Keratinocyte (primary cell): ENCODE data around the gene AKR1C2. TPM values are rescaled to one million over a fixed set of nuclear protein-coding genes. Genes with fewer than 3 reads are reported as not detected.
"Not testable (repeated sequence)": the region's sequence is repeated elsewhere in the genome, so short reads cannot be mapped to it uniquely, and the experiment has no call there.

Source experiments
- DNase-seq: peaks from one replicate; pipeline ENCODE4 v3.0.0-alpha.2; 2011; ENCODE audit warnings: low read depth, missing footprints, low spot score
- FAIRE-seq: peaks from 2 replicates; lab custom pipeline; 2011; peaks lifted over from hg19 to GRCh38; lab: Jason Lieb, UNC
- H2AFZ ChIP-seq: 2 replicates; pipeline ENCODE4 v1.6.0; 2012; ENCODE audit warnings: low read length, control low read depth, inconsistent platforms; ENCODE audit not compliant: control insufficient read depth
- H3K27ac ChIP-seq: 2 replicates; pipeline ENCODE4 v1.5.1; 2011; ENCODE audit warnings: low read length; ENCODE audit not compliant: control insufficient read depth, insufficient read depth
- H3K27me3 ChIP-seq: 3 replicates; pipeline ENCODE4 v1.6.0; 2011; ENCODE audit warnings: low read length; ENCODE audit not compliant: control insufficient read depth, insufficient read depth; ENCODE audit errors: extremely low read depth
- H3K36me3 ChIP-seq, 2 experiments: 2 replicates in 1 of 2; 3 replicates in 1 of 2; pipeline ENCODE4 v1.5.1; 2011; ENCODE audit warnings: low read length in 2 of 2, mild to moderate bottlenecking in 1 of 2; ENCODE audit not compliant: control insufficient read depth in 2 of 2, insufficient read depth in 2 of 2; ENCODE audit errors: extremely low read depth in 1 of 2
- H3K4me1 ChIP-seq: 3 replicates; pipeline ENCODE4 v1.5.1; 2011; ENCODE audit warnings: low read length; ENCODE audit not compliant: control insufficient read depth, insufficient read depth; ENCODE audit errors: extremely low read depth
- H3K4me2 ChIP-seq: 3 replicates; pipeline ENCODE4 v1.6.0; 2011; ENCODE audit warnings: low read depth, low read length; ENCODE audit not compliant: control insufficient read depth, insufficient read depth; ENCODE audit errors: extremely low read depth
- H3K4me3 ChIP-seq, 3 experiments: fragments of 200-600 bp in 1 of 3; sonication (generic) in 1 of 3; 2 replicates in 2 of 3; 3 replicates in 1 of 3; pipeline ENCODE4 v1.5.1; 2011 to 2016; ENCODE audit warnings: low read length in 3 of 3, mild to moderate bottlenecking in 3 of 3, control low read depth in 2 of 3, inconsistent platforms in 1 of 3, low read depth in 1 of 3, mixed read lengths in 1 of 3, mixed run types in 1 of 3, moderate library complexity in 1 of 3; ENCODE audit not compliant: control insufficient read depth in 2 of 3, insufficient read depth in 2 of 3; ENCODE audit errors: extremely low read depth in 1 of 3
- H3K79me2 ChIP-seq: 2 replicates; pipeline ENCODE4 v1.6.0; 2012; ENCODE audit warnings: low read length; ENCODE audit not compliant: control insufficient read depth, insufficient read depth
- H3K9ac ChIP-seq: 3 replicates; pipeline ENCODE4 v1.6.0; 2011; ENCODE audit warnings: low read length; ENCODE audit not compliant: control insufficient read depth, insufficient read depth; ENCODE audit errors: extremely low read depth
- H3K9me1 ChIP-seq: 3 replicates; pipeline ENCODE4 v1.6.0; 2011; ENCODE audit warnings: low read length; ENCODE audit not compliant: control insufficient read depth, insufficient read depth; ENCODE audit errors: extremely low read depth
- H3K9me3 ChIP-seq: 2 replicates; pipeline ENCODE4 v1.5.1; 2012; ENCODE audit warnings: low read depth, low read length; ENCODE audit not compliant: control insufficient read depth
- H4K20me1 ChIP-seq: 3 replicates; pipeline ENCODE4 v1.6.0; 2011; ENCODE audit warnings: low read length; ENCODE audit not compliant: control insufficient read depth, insufficient read depth; ENCODE audit errors: extremely low read depth
- CTCF ChIP-seq, 3 experiments: IDR thresholded peaks in 1 of 3; conservative IDR thresholded peaks in 1 of 3; optimal IDR thresholded peaks in 1 of 3; 2 replicates in 2 of 3; 3 replicates in 1 of 3; pipeline versions ENCODE3 to v1.5.1; 2011; ENCODE audit warnings: low read length in 3 of 3, mild to moderate bottlenecking in 3 of 3, moderate library complexity in 2 of 3, control low read depth in 1 of 3, inconsistent platforms in 1 of 3; ENCODE audit not compliant: insufficient read depth in 2 of 3; ENCODE audit errors: extremely low read depth in 1 of 3
- EZH2 ChIP-seq: IDR thresholded peaks from one replicate; pipeline ENCODE4 v1.6.1; 2012; ENCODE audit warnings: inconsistent platforms, mild to moderate bottlenecking, low read length, moderate library complexity
- dilution Hi-C: fragments of 300-500 bp; cut with MboI; formaldehyde crosslinking; loops from one replicate; pipeline ENCODE4 v1.7.0; 2020; ENCODE audit warnings: low sequenced_read_pairs; ENCODE audit not compliant: extremely low pct_ligation_motif_present
- polyA plus RNA-seq, 5 experiments: library from polyadenylated mRNA; depleted of rRNA in 3 of 5; stranded (reverse) in 3 of 5; stranded (forward) in 1 of 5; unstranded in 1 of 5; fragments of >200 nt; gene quantifications; 1 replicate in 1 of 5; 2 replicates in 3 of 5; 3 replicates in 1 of 5; pipeline versions ENCODE4 v1.2.1 to v1.2.3, GENCODE V29; 2011 to 2012; ENCODE audit warnings: missing spikeins in 2 of 5, low read depth in 1 of 5, low replicate concordance in 1 of 5

Gene AKR1C2
- polyA plus RNA-seq, 1 donor (not counting 4 experiments of a cell fraction or from before 2014, with no cell fraction given) = 66.0 TPM

GRCh38 chr10:4991463-4991862 is 12.2 kb downstream of the AKR1C2 start:
- H2AFZ ChIP-seq, H3K27me3 ChIP-seq, H3K36me3 ChIP-seq, H3K9me1 ChIP-seq, H3K9ac ChIP-seq, H3K4me1 ChIP-seq, H4K20me1 ChIP-seq, DNase-seq, dilution Hi-C loops, H3K79me2 ChIP-seq, H3K9me3 ChIP-seq, H3K4me3 ChIP-seq, H3K4me2 ChIP-seq, H3K27ac ChIP-seq: not testable (repeated sequence)
- peak; percentile 57 for FAIRE-seq

- Histone ChIP-seq H3K9me1 (no peaks in the 10 kb centered on the region), H3K4me1 (no peaks in the 10 kb centered on the region), H3K27me3 (no peaks in the 10 kb centered on the region), H3K36me3 (peaks cover 0 to 2% of the 10 kb centered on the region in 2 experiments), H3K4me3 (no peak overlapping the region), H3K9me3 (no peaks in the 10 kb centered on the region), H3K79me2 (no peaks in the 10 kb centered on the region), H3K9ac (no peak overlapping the region), H3K4me2 (no peak overlapping the region), H3K27ac (no peak overlapping the region), H4K20me1 (no peaks in the 10 kb centered on the region), H2AFZ (no peak overlapping the region)
- dilution Hi-C loops = no loop called here
- FAIRE-seq (no peak), DNase-seq (no peak)
- TF ChIP-seq EZH2 (no peak), CTCF (optimal IDR thresholded peaks at IDR 0.05 in 1 of 3, IDR thresholded peaks at IDR 0.05 in 1 of 3, conservative IDR thresholded peaks at IDR 0.05 in 1 of 3; ENCODE audit: extremely low read depth in 1 of 3, insufficient read depth in 2 of 3, low read length in 3 of 3) (no peak)
Measured at GRCh38 chr10:4990217-4990616, 13.4 kb downstream of the AKR1C2 start.

- dilution Hi-C loops, H3K4me2 ChIP-seq, DNase-seq, H4K20me1 ChIP-seq, H2AFZ ChIP-seq, H3K36me3 ChIP-seq, FAIRE-seq, H3K9me1 ChIP-seq, H3K4me3 ChIP-seq, H3K4me1 ChIP-seq, H3K79me2 ChIP-seq, H3K27ac ChIP-seq, H3K9ac ChIP-seq, H3K27me3 ChIP-seq, H3K9me3 ChIP-seq: not testable (repeated sequence)
Measured at GRCh38 chr10:4988000-4988641, 15.5 kb downstream of the AKR1C2 start.
